K562 (cell line): Measurements from ENCODE around the gene ANO10. TPM values are rescaled to one million over a fixed set of nuclear protein-coding genes. Genes with fewer than 3 reads are reported as not detected.

Experiments used
- ARID1B ChIP-seq: fragments of 450-650 bp; IDR thresholded peaks from 2 replicates; pipeline ENCODE4 v1.6.1; 2016; ENCODE audit warnings: antibody characterized with exemption, mild to moderate bottlenecking, inconsistent platforms
- CXXC5 ChIP-seq: fragments of 250-450 bp; sonication (Bioruptor Pico); IDR thresholded peaks from 2 replicates; pipeline ENCODE4 v1.8.0; 2022; ENCODE audit warnings: inconsistent platforms, mild to moderate bottlenecking, moderate library complexity
- HDAC2 ChIP-seq: fragments of 450-650 bp; IDR thresholded peaks from 2 replicates; pipeline ENCODE4 v1.6.1; 2016; ENCODE audit warnings: mild to moderate bottlenecking
- JUND ChIP-seq, 2 experiments: IDR thresholded peaks; 2 replicates in 1 of 2; 3 replicates in 1 of 2; pipeline ENCODE4 v1.6.1; 2011; ENCODE audit warnings: borderline replicate concordance in 2 of 2, low read depth in 2 of 2, low read length in 2 of 2, improper control_type of control experiment in 1 of 2, missing biosample characterization in 1 of 2, missing genetic modification characterization in 1 of 2, missing genetic modification reagents in 1 of 2
- KAT7 ChIP-seq: sonication (generic); formaldehyde crosslinking; IDR thresholded peaks from 2 replicates; pipeline ENCODE4 v1.8.0; 2022; ENCODE audit warnings: missing genetic modification reagents, mild to moderate bottlenecking, borderline replicate concordance
- KDM1A ChIP-seq, 2 experiments: fragments of 450-650 bp; IDR thresholded peaks; 2 replicates each; pipeline ENCODE4 v1.6.1; 2016; ENCODE audit warnings: mild to moderate bottlenecking in 2 of 2
- KLF16 ChIP-seq: IDR thresholded peaks from 2 replicates; pipeline ENCODE4 v1.6.1; 2016; ENCODE audit warnings: antibody characterized with exemption
- MAFG ChIP-seq: fragments of 450-650 bp; conservative IDR thresholded peaks from 2 replicates; pipeline ENCODE4 v1.6.1; 2016; ENCODE audit warnings: missing genetic modification characterization, missing compliant biosample characterization
- MTA3 ChIP-seq: fragments of 450-650 bp; formaldehyde crosslinking; IDR thresholded peaks from 2 replicates; pipeline ENCODE4 v1.6.1; 2017; ENCODE audit warnings: mild to moderate bottlenecking, borderline replicate concordance
- NCOA1 ChIP-seq: fragments of 450-650 bp; IDR thresholded peaks from 2 replicates; pipeline ENCODE4 v1.6.1; 2016; ENCODE audit warnings: low read depth
- NFE2L1 ChIP-seq: fragments of 450-650 bp; IDR thresholded peaks from 2 replicates; pipeline ENCODE4 v1.6.1; 2016; ENCODE audit warnings: missing genetic modification characterization, low read depth, mild to moderate bottlenecking, missing compliant biosample characterization, moderate library complexity, borderline replicate concordance
- NR2C1 ChIP-seq, 2 experiments: fragments of 450-650 bp; IDR thresholded peaks; 2 replicates each; pipeline ENCODE4 v1.6.1; 2017; ENCODE audit warnings: mild to moderate bottlenecking in 2 of 2, antibody characterized with exemption in 1 of 2, inconsistent platforms in 1 of 2, missing compliant biosample characterization in 1 of 2, missing genetic modification characterization in 1 of 2
- SMARCA4 ChIP-seq: fragments of 450-650 bp; IDR thresholded peaks from 2 replicates; pipeline ENCODE4 v1.6.1; 2016
- TBL1XR1 ChIP-seq, 2 experiments: IDR thresholded peaks; 2 replicates each; pipeline ENCODE4 v1.6.1; 2012; ENCODE audit warnings: improper control_type of control experiment in 2 of 2, low read length in 2 of 2, mild to moderate bottlenecking in 1 of 2
- ZNF75A ChIP-seq: fragments of 450-650 bp; formaldehyde crosslinking; IDR thresholded peaks from 2 replicates; pipeline ENCODE4 v1.4.0; 2020; ENCODE audit warnings: mild to moderate bottlenecking
- ZNF766 ChIP-seq: fragments of 200-800 bp; sonication (Bioruptor generic); conservative IDR thresholded peaks from 2 replicates; pipeline ENCODE4 v1.6.1; 2016; ENCODE audit warnings: missing genetic modification characterization, missing compliant biosample characterization
- polyA plus RNA-seq, 8 experiments: library from polyadenylated mRNA; depleted of rRNA in 4 of 8; stranded (reverse) in 5 of 8; unstranded in 3 of 8; fragments of >200 nt; fragmentation: Nextera tagmentation in 2 of 8; fragmentation: Illumina TruSeq in 1 of 8; extraction: Ambion mirVana in 2 of 8; extraction: Trizol in 1 of 8; gene quantifications; 2 replicates each; pipeline versions ENCODE4 v1.2.1 to v1.2.3, GENCODE V29; 2011 to 2014; ENCODE audit warnings: inconsistent platforms in 1 of 8, missing spikeins in 1 of 8
- total RNA-seq, 7 experiments: library from RNA; depleted of rRNA in 6 of 7; stranded (reverse); fragments of >200 nt in 6 of 7; fragmentation: Illumina TruSeq in 2 of 7; extraction: Trizol in 2 of 7; gene quantifications; 2 replicates each; pipeline versions ENCODE4 v1.2.1 to v1.2.3, GENCODE V29; 2011 to 2021; ENCODE audit warnings: low replicate concordance in 1 of 7
- TF ChIP-seq, protein P1 (sequence below): fragments of 200-800 bp; sonication (Bioruptor generic); IDR thresholded peaks from 2 replicates; pipeline ENCODE4 v1.6.1; 2017; ENCODE audit warnings: missing genetic modification characterization, missing compliant biosample characterization
- TF ChIP-seq, protein P2 (sequence below): fragments of 450-650 bp; formaldehyde crosslinking; IDR thresholded peaks from 2 replicates; pipeline ENCODE4 v1.4.0; 2020; ENCODE audit warnings: mild to moderate bottlenecking, moderate library complexity
- TF ChIP-seq, protein P3 (sequence below): fragments of 450-650 bp; formaldehyde crosslinking; IDR thresholded peaks from 2 replicates; pipeline ENCODE4 v1.4.0; 2022; ENCODE audit warnings: mild to moderate bottlenecking, moderate library complexity
- TF ChIP-seq, protein P4 (sequence below), 2 experiments: fragments of 450-650 bp in 1 of 2; sonication (generic) in 1 of 2; formaldehyde crosslinking in 1 of 2; IDR thresholded peaks in 1 of 2; conservative IDR thresholded peaks in 1 of 2; 2 replicates each; pipeline versions ENCODE4 v1.6.1 to v1.8.1; 2016 to 2023; ENCODE audit warnings: mild to moderate bottlenecking in 2 of 2, moderate library complexity in 2 of 2, inconsistent platforms in 1 of 2, missing genetic modification reagents in 1 of 2

Gene ANO10
- total and polyA plus RNA-seq, 9 of the 15 experiments (the other 6 are each of a cell fraction or from before 2014, with no cell fraction given) = 6.4 to 46.0 (median 32.3) TPM

DNA sequence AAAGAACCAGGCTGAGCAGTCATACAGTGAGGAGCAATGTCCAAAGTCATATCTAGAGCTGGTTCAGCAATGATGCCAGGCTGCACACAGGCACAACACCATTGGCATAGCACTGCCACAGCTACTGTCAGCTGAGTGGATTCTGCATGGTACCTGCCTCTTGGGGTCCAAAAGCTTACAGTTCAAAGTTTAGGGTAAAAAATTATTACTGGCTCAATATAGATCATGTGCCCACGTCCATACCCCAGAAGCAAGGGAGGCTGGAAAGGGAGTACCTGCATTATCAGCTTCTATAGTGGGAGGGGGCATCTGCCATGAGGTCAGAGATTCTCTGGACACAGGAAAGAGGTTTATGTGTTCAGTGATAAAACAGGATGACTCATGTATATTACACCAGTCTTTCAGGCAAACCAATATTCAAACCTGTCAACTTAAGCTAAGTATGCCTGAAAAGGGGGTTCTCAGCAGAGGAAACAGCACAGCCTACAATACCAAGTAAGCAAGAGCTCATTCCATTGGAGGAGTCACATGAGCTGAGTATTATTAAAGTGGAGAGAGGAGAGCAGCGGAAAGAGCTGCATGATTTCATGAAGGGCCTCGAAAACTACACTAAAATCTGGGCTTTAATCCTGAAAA lies 99.0 kb downstream of the ANO10 start (continued):
- TF ChIP-seq, protein P1, sequence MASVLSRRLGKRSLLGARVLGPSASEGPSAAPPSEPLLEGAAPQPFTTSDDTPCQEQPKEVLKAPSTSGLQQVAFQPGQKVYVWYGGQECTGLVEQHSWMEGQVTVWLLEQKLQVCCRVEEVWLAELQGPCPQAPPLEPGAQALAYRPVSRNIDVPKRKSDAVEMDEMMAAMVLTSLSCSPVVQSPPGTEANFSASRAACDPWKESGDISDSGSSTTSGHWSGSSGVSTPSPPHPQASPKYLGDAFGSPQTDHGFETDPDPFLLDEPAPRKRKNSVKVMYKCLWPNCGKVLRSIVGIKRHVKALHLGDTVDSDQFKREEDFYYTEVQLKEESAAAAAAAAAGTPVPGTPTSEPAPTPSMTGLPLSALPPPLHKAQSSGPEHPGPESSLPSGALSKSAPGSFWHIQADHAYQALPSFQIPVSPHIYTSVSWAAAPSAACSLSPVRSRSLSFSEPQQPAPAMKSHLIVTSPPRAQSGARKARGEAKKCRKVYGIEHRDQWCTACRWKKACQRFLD (CRISPR knock-in tag) = peak; percentile 89; the same call in 1 of the 2 replicates
- TF ChIP-seq NFE2L1 (peak; percentile 58; the same call in 1 of the 2 replicates), NR2C1 (IDR thresholded peaks at IDR 0.05) (no peak), NR2C1 (tag; IDR thresholded peaks at IDR 0.05) (peak; percentile 24; the same call in 1 of the 2 replicates), KLF16 (0 out of 2 replicates have a peak, but pooled peaks have one; percentile 30), TBL1XR1 (IDR thresholded peaks at IDR 0.05; ENCODE audit: low read length in 2 of 2) (peak in 1 of 2 experiments; percentile 55; a peak in 1 of 4 replicates), CXXC5 (no peak), ZNF766 (CRISPR knock-in tag) (peak; percentile 99), MTA3 (peak; percentile 42; the same call in 1 of the 2 replicates), ZNF75A (no peak), SMARCA4 (peak; percentile 89), KDM1A (IDR thresholded peaks at IDR 0.05) (0 out of 4 replicates have a peak, but pooled peaks of 1 of the 2 experiments have one; percentile 5), KAT7 (CRISPR knock-in tag) (0 out of 2 replicates have a peak, but pooled peaks have one; percentile 40), HDAC2 (0 out of 2 replicates have a peak, but pooled peaks have one; percentile 24), ARID1B (peak; percentile 86), JUND (IDR thresholded peaks at IDR 0.05; ENCODE audit: borderline replicate concordance, low read depth, low read length) (peak; percentile 97), JUND (tag; IDR thresholded peaks at IDR 0.05; ENCODE audit: borderline replicate concordance, low read depth, low read length) (peak; percentile 96), MAFG (tag) (peak; percentile 89), NCOA1 (peak; percentile 51; the same call in 1 of the 2 replicates)
- TF ChIP-seq, protein P2, sequence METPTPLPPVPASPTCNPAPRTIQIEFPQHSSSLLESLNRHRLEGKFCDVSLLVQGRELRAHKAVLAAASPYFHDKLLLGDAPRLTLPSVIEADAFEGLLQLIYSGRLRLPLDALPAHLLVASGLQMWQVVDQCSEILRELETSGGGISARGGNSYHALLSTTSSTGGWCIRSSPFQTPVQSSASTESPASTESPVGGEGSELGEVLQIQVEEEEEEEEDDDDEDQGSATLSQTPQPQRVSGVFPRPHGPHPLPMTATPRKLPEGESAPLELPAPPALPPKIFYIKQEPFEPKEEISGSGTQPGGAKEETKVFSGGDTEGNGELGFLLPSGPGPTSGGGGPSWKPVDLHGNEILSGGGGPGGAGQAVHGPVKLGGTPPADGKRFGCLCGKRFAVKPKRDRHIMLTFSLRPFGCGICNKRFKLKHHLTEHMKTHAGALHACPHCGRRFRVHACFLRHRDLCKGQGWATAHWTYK = 0 out of 2 replicates have a peak, but pooled peaks have one; percentile 8
- TF ChIP-seq, protein P3, sequence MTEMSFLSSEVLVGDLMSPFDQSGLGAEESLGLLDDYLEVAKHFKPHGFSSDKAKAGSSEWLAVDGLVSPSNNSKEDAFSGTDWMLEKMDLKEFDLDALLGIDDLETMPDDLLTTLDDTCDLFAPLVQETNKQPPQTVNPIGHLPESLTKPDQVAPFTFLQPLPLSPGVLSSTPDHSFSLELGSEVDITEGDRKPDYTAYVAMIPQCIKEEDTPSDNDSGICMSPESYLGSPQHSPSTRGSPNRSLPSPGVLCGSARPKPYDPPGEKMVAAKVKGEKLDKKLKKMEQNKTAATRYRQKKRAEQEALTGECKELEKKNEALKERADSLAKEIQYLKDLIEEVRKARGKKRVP (CRISPR knock-in tag) = no peak
- TF ChIP-seq, protein P4, sequence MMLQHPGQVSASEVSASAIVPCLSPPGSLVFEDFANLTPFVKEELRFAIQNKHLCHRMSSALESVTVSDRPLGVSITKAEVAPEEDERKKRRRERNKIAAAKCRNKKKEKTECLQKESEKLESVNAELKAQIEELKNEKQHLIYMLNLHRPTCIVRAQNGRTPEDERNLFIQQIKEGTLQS (IDR thresholded peaks at IDR 0.05) = peak; percentile 96
- TF ChIP-seq, protein P4 (CRISPR knock-in tag; conservative IDR thresholded peaks at IDR 0.05) = peak; percentile 57; the same call in 1 of the 2 replicates
